ENCODE measurements around the gene NIT1. TPM values are rescaled to one million over a fixed set of nuclear protein-coding genes. Genes with fewer than 3 reads are reported as not detected.

The NIT1 gene
- total and polyA plus RNA-seq, 2 donors (not counting 3 experiments of a cell fraction or from before 2014, with no cell fraction given): 20.3 to 26.5 TPM

DNA sequence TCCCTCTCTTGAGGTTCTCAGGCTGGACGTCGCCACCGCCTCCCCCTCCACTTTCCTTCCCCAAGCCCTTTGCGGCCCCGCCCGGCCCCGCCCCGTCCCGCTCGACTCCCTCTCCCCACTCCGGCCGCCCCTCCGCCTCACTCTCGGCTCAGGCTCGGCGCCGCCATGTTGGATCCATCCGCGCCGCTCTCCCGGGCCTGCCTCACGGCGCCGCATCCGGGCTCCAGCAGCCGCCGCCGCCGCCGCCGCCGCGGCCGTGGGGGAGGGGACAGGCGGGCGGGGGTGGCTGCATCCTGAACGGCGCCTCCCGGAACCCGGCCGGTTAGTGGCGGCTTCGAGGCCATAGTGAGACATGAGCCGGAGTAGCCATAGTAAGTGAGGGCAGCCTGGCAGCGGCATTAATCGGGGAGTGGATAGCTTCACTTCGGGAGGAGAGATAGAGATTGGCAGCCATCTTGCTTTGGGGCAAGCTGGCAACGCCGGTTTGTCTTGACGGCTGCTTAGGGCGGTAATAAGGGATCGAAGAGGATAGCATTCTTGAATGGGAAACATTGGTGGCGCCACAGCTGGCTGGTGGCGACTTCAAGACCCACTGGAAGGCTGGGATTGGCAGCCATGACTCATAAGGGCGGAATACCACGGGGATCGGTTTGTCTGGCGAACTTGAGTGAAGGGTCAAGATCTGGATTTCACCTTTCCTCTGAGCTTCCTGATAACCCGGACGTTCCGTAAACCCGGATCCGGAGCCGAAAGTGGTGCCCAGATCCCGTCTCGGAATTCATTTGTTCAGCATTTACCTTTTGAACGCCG is 14.7 kb downstream of the NIT1 start, which contains the start of gene DEDD:
Gene DEDD, minus strand, starts transcription at position 258 of the 810 bp plus-strand sequence. CDS start 8,205 bp downstream, outside the sequence.
- peak within 1 kb of the TSS; percentile 65 for H2AFZ ChIP-seq (ENCODE audit: low read depth, low read length)
- intact Hi-C loops (cut with micrococcal nuclease): loop anchor here (1.0 kb wide), 1 partner anchor 87 kb away; the partner anchor contains the start of gene USF1

More for the DNA sequence above, 14.7 kb downstream of the NIT1 start, which contains the start of gene DEDD:
- Histone ChIP-seq H3K9ac (replicated peaks; ENCODE audit: extremely low read depth, insufficient read depth, low read length) (peak within 1 kb of the TSS; percentile 90), H3K79me2 (ENCODE audit: control insufficient read depth, insufficient read depth, low read length) (peaks cover 57% of the 10 kb centered on the region), H3K27ac (ENCODE audit: insufficient read depth, low read depth, low read length) (peak within 1 kb of the TSS; percentile 85), H4K20me1 (replicated peaks; ENCODE audit: control insufficient read depth, extremely low read depth, insufficient read depth, low read length) (no peaks in the 10 kb centered on the region), H3K36me3 (ENCODE audit: control insufficient read depth in 2 of 2, extremely low read depth in 1 of 2, insufficient read depth in 2 of 2, low read length in 2 of 2) (peaks cover 7 to 10% of the 10 kb centered on the region in 2 experiments), H3K4me3 (replicated peaks in 1 of 3; ENCODE audit: insufficient read depth in 1 of 3, low read depth in 1 of 3, low read length in 3 of 3) (peak within 1 kb of the TSS; percentile 90 to 100 (median 94)), H3K4me1 (ENCODE audit: control insufficient read depth, extremely low read depth, insufficient read depth, low read length) (peaks cover 26% of the 10 kb centered on the region), H3K27me3 (ENCODE audit: control insufficient read depth in 2 of 2, insufficient read depth in 2 of 2, low read length in 2 of 2) (no peaks in the 10 kb centered on the region), H3K4me2 (ENCODE audit: insufficient read depth, low read length) (peak within 1 kb of the TSS; percentile 80), H3K9me1 (replicated peaks; ENCODE audit: control insufficient read depth, extremely low read depth, insufficient read depth, low read length) (no peaks in the 10 kb centered on the region), H3K9me3 (replicated peaks; ENCODE audit: control insufficient read depth, insufficient read depth, low read length) (no peaks in the 10 kb centered on the region)
- POLR2A ChIA-PET: interaction anchor here (0.6 to 2.8 kb wide), 6 partner anchors 12 to 138 kb away, joined by 4 to 11 read pairs (median 8); partner anchors contain the start of genes NIT1, PFDN2 and UFC1
- DNase-seq (ENCODE audit: low read depth, low spot score): peak; percentile 97
- TSS peak; percentile 64 for BruUV-seq (replicated peaks)
- TF ChIP-seq POLR2AphosphoS5 (IDR thresholded peaks at IDR 0.05; ENCODE audit: insufficient read depth, low read depth, low read length) (peak; percentile 23), FOS (IDR thresholded peaks at IDR 0.05; ENCODE audit: borderline replicate concordance, insufficient read depth, low read length) (peak; percentile 64), POLR2A (IDR thresholded peaks at IDR 0.05; ENCODE audit: low read depth, low read length) (no peak), MYC (IDR thresholded peaks at IDR 0.05; ENCODE audit: low read depth, low read length) (no peak), GATA2 (IDR thresholded peaks at IDR 0.05; ENCODE audit: insufficient read depth, insufficient read length, low read depth, low read length) (no peak), JUN (IDR thresholded peaks at IDR 0.05; ENCODE audit: borderline replicate concordance, insufficient read depth, insufficient read length, low read depth) (peak; percentile 33), EZH2 (IDR thresholded peaks at IDR 0.05; ENCODE audit: borderline replicate concordance, low read depth, low read length, severe bottlenecking) (no peak)
- TF ChIP-seq, protein P1, sequence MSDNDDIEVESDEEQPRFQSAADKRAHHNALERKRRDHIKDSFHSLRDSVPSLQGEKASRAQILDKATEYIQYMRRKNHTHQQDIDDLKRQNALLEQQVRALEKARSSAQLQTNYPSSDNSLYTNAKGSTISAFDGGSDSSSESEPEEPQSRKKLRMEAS (IDR thresholded peaks at IDR 0.05; ENCODE audit: insufficient read depth, insufficient read length): no peak
- TF ChIP-seq, protein P2, sequence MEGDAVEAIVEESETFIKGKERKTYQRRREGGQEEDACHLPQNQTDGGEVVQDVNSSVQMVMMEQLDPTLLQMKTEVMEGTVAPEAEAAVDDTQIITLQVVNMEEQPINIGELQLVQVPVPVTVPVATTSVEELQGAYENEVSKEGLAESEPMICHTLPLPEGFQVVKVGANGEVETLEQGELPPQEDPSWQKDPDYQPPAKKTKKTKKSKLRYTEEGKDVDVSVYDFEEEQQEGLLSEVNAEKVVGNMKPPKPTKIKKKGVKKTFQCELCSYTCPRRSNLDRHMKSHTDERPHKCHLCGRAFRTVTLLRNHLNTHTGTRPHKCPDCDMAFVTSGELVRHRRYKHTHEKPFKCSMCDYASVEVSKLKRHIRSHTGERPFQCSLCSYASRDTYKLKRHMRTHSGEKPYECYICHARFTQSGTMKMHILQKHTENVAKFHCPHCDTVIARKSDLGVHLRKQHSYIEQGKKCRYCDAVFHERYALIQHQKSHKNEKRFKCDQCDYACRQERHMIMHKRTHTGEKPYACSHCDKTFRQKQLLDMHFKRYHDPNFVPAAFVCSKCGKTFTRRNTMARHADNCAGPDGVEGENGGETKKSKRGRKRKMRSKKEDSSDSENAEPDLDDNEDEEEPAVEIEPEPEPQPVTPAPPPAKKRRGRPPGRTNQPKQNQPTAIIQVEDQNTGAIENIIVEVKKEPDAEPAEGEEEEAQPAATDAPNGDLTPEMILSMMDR (IDR thresholded peaks at IDR 0.05; ENCODE audit: extremely low read depth in 1 of 2, insufficient read depth in 1 of 2, low read depth in 1 of 2, low read length in 2 of 2): peak; percentile 1 to 4
- CTCF ChIA-PET: interaction anchor here (0.7 to 2.9 kb wide), 11 partner anchors 14 to 298 kb away, joined by 3 to 14 read pairs (median 5); partner anchors contain the start of genes KLHDC9, PPOX and UFC1
- dilution Hi-C loops (cut with MboI; ENCODE audit: extremely low pct_ligation_motif_present, low sequenced_read_pairs): no loop called here
- FAIRE-seq: peak; percentile 99

Measured in endothelial cell of umbilical vein (primary cell).